Measurements from ENCODE around the gene TRIM75. TPM values are rescaled to one million over a fixed set of nuclear protein-coding genes. Genes with fewer than 3 reads are reported as not detected.
A peak's percentile ranks its signal among the peaks of the same experiment; 100 is the strongest.
"Not testable (repeated sequence)": the region's sequence is repeated elsewhere in the genome, so short reads cannot be mapped to it uniquely, and the experiment has no call there.

TRIM75 gene
- total RNA-seq, 2 experiments from 2014 or later: not detected

GRCh38 chr4:165031436-165032211, 22.0 kb upstream of the TRIM75 start, which contains the start of gene TRIM60:
TRIM60 (plus strand) TSS chr4:165031999; CDS start chr4:165040073, 8,074 bp downstream.
- H3K9me3 Mint-ChIP-seq (ENCODE audit: low read depth): no peaks in the 10 kb centered on the region
- CTCF ChIA-PET: no interaction called here
- H3K27ac Mint-ChIP-seq: no peak within 1 kb of the TSS
- H3K4me3 Mint-ChIP-seq: no peak within 1 kb of the TSS
- H3K36me3 Mint-ChIP-seq: no peaks in the 10 kb centered on the region
- no peak for ATAC-seq
- H3K27me3 Mint-ChIP-seq: peaks cover 10% of the 10 kb centered on the region
- no peak for DNase-seq
- H3K4me1 Mint-ChIP-seq: no peaks in the 10 kb centered on the region

DNA sequence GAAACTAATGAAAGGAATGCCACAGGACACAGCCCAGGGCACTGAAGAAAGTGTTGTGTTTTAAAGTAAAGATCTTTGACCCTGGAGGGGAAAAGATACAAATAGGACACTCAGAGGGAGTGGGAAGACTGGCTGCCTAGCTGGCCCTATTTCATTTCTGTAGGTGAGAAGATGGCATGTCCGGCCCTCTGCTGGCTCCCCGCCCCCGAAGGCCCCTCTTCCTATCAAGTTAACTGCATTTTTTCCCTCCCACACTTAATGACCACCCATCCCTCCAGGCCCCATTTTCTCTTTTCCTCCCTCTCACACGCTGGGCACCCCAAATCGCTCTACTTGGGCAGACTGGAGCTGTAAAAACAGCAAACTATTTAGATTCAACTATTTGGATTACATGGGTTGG, 5.5 kb upstream of the TRIM75 start:
- CTCF ChIA-PET: no interaction called here
- H3K4me3 Mint-ChIP-seq: no peak overlapping the region
- no peak for DNase-seq
- H3K9me3 Mint-ChIP-seq (ENCODE audit: low read depth): no peaks in the 10 kb centered on the region
- no peak for ATAC-seq
- no peaks in the 10 kb centered on the region for H3K36me3 Mint-ChIP-seq
- H3K27ac Mint-ChIP-seq: no peak overlapping the region
- no peaks in the 10 kb centered on the region for H3K4me1 Mint-ChIP-seq
- peaks cover 3% of the 10 kb centered on the region for H3K27me3 Mint-ChIP-seq

- Mint-ChIP-seq H3K27ac (no peak overlapping the region), H3K27me3 (no peaks in the 10 kb centered on the region), H3K9me3 (ENCODE audit: low read depth) (no peaks in the 10 kb centered on the region), H3K36me3 (no peaks in the 10 kb centered on the region), H3K4me3 (no peak overlapping the region), H3K4me1 (no peaks in the 10 kb centered on the region)
- CTCF ChIA-PET: no interaction called here
- no peak for DNase-seq
- no peak for ATAC-seq
Measured at GRCh38 chr4:165052627-165053026, 1.0 kb upstream of the TRIM75 start.

- CTCF ChIA-PET: no interaction called here
- Mint-ChIP-seq H3K36me3 (no peaks in the 10 kb centered on the region), H3K27me3 (no peaks in the 10 kb centered on the region), H3K9me3 (ENCODE audit: low read depth) (no peaks in the 10 kb centered on the region), H3K4me3 (no peak overlapping the region), H3K27ac (no peak overlapping the region), H3K4me1 (no peaks in the 10 kb centered on the region)
- no peak for ATAC-seq
- DNase-seq: no peak
Measured at GRCh38 chr4:165055601-165056000, 1.9 kb downstream of the TRIM75 start.

DNA sequence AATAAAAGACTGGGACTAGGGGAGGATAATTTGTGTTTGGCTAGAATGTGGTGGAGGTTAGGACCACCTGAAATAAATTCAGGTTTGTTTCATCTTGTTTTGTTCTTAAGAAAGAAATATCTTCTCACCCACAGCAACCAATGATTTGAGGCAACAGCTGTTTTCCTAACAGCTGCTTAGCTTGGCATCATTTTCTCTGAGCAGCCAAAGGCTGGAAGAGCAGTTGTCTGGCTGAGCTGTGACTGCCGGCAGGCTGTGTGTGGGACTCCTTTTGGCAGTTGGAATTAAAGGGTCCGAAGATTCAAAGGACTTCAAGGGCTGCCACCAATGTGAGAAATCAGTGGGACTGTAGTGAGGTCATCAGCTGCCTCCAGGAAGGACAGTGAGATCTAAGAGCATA, 5.0 kb downstream of the TRIM75 start:
- Mint-ChIP-seq H3K27ac (no peak overlapping the region), H3K4me1 (no peaks in the 10 kb centered on the region), H3K27me3 (no peaks in the 10 kb centered on the region), H3K4me3 (no peak overlapping the region), H3K36me3 (no peaks in the 10 kb centered on the region), H3K9me3 (ENCODE audit: low read depth) (no peaks in the 10 kb centered on the region)
- CTCF ChIA-PET: no interaction called here
- no peak for ATAC-seq
- no peak for DNase-seq

GRCh38 chr4:165059386-165059785, 5.7 kb downstream of the TRIM75 start:
- DNase-seq (no peak), ATAC-seq (no peak)
- Mint-ChIP-seq H3K27me3 (no peaks in the 10 kb centered on the region), H3K4me3 (no peak overlapping the region), H3K9me3 (ENCODE audit: low read depth) (no peaks in the 10 kb centered on the region), H3K4me1 (no peaks in the 10 kb centered on the region), H3K27ac (no peak overlapping the region), H3K36me3 (no peaks in the 10 kb centered on the region)
- CTCF ChIA-PET: no interaction called here

- Mint-ChIP-seq H3K4me3 (no peak overlapping the region), H3K36me3 (no peaks in the 10 kb centered on the region), H3K27me3 (no peaks in the 10 kb centered on the region), H3K4me1 (no peaks in the 10 kb centered on the region), H3K27ac (no peak overlapping the region), H3K9me3 (ENCODE audit: low read depth) (no peaks in the 10 kb centered on the region)
- CTCF ChIA-PET: no interaction called here
- ATAC-seq (no peak), DNase-seq (no peak)
Measured at GRCh38 chr4:165060938-165061337, 7.3 kb downstream of the TRIM75 start.

DNA sequence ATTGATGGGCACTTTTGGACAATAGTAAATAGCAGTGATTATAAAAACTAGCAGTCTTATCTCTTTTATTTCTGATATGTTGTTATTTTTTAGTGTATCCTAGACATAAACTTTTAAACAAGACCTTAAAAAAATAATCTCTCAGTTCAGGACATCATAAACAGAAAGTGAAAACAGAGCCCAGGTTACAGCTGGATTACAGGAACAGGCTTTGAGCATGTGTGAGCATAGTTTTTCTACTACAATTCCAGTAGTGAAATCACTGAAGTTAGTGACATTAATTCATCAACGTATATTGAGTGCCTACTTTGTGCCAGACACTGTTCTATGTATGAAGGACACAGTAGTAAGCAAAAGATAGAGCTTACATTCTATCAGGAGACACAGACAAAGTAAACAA, 16.9 kb downstream of the TRIM75 start:
- CTCF ChIA-PET: no interaction called here
- Mint-ChIP-seq H3K27ac (no peak overlapping the region), H3K27me3 (no peaks in the 10 kb centered on the region), H3K36me3 (no peaks in the 10 kb centered on the region), H3K4me1 (no peaks in the 10 kb centered on the region), H3K4me3 (no peak overlapping the region), H3K9me3 (ENCODE audit: low read depth) (no peaks in the 10 kb centered on the region)
- ATAC-seq: no peak
- no peak for DNase-seq

GRCh38 chr4:165073346-165073745, 19.7 kb downstream of the TRIM75 start:
- H3K27ac Mint-ChIP-seq; H3K4me3 Mint-ChIP-seq; CTCF ChIA-PET; H3K9me3 Mint-ChIP-seq (ENCODE audit: low read depth); H3K36me3 Mint-ChIP-seq; H3K4me1 Mint-ChIP-seq; ATAC-seq; DNase-seq; H3K27me3 Mint-ChIP-seq: not testable (repeated sequence)

DNA sequence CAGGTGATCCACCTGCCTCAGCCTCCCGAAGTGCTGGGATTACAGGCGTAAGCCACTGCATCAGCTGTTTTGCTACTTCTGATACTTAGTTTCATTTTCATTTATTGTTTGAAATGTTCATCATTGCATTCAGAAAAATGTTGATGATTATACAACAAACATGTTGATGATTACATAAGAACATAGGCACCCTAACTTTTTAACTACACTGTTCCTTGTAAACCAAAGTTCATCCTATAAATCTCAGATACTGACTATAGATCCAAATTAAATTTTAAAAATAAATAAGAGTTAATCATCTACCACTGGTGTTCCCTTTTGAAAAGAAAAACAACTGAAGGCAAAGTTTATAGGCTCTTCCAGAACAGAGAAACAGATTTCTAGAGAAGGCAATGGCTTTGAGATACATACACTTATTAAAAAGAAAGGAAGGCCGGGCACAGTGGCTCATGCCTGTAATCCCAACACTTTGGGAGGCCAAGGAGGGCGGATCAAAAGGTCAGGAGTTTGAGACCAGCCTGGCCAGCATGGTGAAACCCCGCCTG, 23.4 kb downstream of the TRIM75 start:
- ATAC-seq (no peak), DNase-seq (peak; percentile 14)
- peaks cover 2% of the 10 kb centered on the region for H3K4me1 Mint-ChIP-seq
- no peaks in the 10 kb centered on the region for H3K27me3 Mint-ChIP-seq
- peaks cover 4% of the 10 kb centered on the region for H3K36me3 Mint-ChIP-seq
- no peaks in the 10 kb centered on the region for H3K9me3 Mint-ChIP-seq (ENCODE audit: low read depth)
- CTCF ChIA-PET: interaction anchor here (1.3 kb wide), 1 partner anchor 22 kb away, joined by 3 read pairs; no protein-coding TSS in a partner anchor
- no peak overlapping the region for H3K4me3 Mint-ChIP-seq
- no peak overlapping the region for H3K27ac Mint-ChIP-seq

GRCh38 chr4:165079476-165079875, 25.8 kb downstream of the TRIM75 start:
- Mint-ChIP-seq H3K4me3 (no peak overlapping the region), H3K27me3 (no peaks in the 10 kb centered on the region), H3K36me3 (peaks cover 4% of the 10 kb centered on the region), H3K9me3 (ENCODE audit: low read depth) (no peaks in the 10 kb centered on the region), H3K4me1 (peaks cover 2% of the 10 kb centered on the region), H3K27ac (no peak overlapping the region)
- DNase-seq (no peak), ATAC-seq (no peak)
- CTCF ChIA-PET: no interaction called here

DNA sequence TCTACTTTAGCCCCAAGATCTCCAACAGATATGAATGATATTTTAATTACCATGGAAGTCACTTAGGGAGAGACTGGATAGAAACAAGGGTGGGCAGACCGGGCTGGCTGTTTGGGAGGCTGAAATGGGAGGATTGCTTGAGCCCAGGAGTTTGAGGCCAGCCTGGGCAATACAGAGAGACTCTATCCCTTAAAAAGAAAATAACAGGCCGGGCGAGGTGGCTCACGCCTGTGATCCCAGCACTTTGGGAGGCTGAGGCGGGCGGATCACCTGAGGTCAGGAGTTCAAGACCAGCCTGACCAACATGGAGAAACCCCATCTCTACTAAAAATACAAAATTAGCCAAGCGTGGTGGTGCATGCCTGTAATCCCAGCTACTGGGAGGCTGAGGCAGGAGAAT, 31.1 kb downstream of the TRIM75 start:
- H3K9me3 Mint-ChIP-seq (ENCODE audit: low read depth); H3K27ac Mint-ChIP-seq; H3K4me1 Mint-ChIP-seq; DNase-seq; H3K36me3 Mint-ChIP-seq; ATAC-seq; H3K4me3 Mint-ChIP-seq; H3K27me3 Mint-ChIP-seq: not testable (repeated sequence)
- CTCF ChIA-PET: interaction anchor here (0.7 to 1.3 kb wide), 2 partner anchors 9 to 10 kb away, joined by 3 read pairs; no protein-coding TSS in a partner anchor

DNA sequence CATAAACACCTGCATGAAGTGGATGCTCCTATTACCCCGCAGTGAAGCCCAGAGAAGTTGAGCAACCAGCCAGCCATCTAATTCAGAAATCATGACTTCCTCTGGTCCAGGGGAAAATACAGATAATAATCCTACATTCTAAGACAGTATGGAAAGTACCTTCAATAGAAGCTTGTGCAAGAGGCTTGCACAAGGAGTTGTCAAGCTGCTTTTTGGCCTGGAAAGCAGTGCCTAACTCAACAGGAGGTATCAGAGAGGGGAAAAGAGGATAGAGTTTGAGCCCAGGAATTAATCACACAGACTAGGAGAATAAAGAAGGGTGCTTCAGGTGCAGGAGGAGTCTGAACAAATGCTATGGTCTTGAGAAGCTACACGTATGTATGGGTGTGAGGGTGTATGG, 32.3 kb downstream of the TRIM75 start:
- DNase-seq (no peak), ATAC-seq (no peak)
- Mint-ChIP-seq H3K4me3 (no peak overlapping the region), H3K9me3 (ENCODE audit: low read depth) (no peaks in the 10 kb centered on the region), H3K27me3 (no peaks in the 10 kb centered on the region), H3K4me1 (no peaks in the 10 kb centered on the region), H3K27ac (no peak overlapping the region), H3K36me3 (peaks cover 10% of the 10 kb centered on the region)
- CTCF ChIA-PET: interaction anchor here (1.3 kb wide), 1 partner anchor 11 kb away, joined by 3 read pairs; no protein-coding TSS in a partner anchor

DNA sequence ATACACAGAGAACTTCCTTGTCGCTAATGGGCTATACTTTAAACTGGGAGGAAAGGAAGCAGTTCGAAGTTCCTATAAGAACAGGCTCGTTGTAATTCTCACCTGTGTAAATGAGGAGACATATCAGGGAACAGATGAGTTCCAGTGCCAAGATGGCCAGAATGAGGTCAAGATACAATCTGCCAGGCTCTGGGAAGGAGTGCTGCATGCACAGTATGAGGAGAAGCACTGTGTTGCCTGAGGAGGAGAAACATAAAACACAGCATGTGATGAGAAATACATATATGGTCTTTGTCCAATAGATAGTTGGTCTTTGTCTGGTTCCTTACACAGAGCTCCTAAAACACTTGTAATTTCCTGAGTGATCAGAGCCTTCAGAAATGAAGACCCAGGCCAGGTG, 34.7 kb downstream of the TRIM75 start:
- H3K27ac Mint-ChIP-seq: no peak overlapping the region
- peaks cover 10% of the 10 kb centered on the region for H3K36me3 Mint-ChIP-seq
- DNase-seq (no peak), ATAC-seq (no peak)
- CTCF ChIA-PET: interaction anchor here (0.7 to 1.5 kb wide), 2 partner anchors 8 to 43 kb away, joined by 3 read pairs; no protein-coding TSS in a partner anchor
- H3K9me3 Mint-ChIP-seq (ENCODE audit: low read depth): no peaks in the 10 kb centered on the region
- H3K4me3 Mint-ChIP-seq: no peak overlapping the region
- H3K4me1 Mint-ChIP-seq: no peaks in the 10 kb centered on the region
- H3K27me3 Mint-ChIP-seq: no peaks in the 10 kb centered on the region

Data from activated CD8-positive, alpha-beta memory T cell treated with anti-CD3 and anti-CD28 coated beads, Interleukin-2, amount 10 ng/mL, durations not matched to agents 7 days and 5 days (primary cell).